ENCODE measurements around the gene WNT10A.

DNA sequence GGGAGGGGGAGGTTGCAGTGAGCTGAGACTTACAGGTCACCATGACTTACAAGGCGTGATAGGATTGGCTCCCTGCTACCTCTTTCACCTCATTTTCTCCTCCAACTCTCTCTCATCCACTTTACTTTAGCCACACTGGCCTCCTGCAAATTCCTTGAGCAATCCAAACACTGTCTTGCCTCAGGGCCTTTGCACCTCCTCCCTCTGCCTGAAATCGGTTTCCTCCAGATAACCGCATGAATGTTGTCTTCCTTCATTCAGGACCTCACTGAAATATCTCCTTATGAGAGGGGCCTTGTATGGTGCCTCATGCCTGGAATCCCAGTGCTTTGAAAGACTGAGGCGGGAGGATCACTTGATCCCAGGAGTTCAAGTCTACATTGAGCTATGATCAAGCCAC is 21.8 kb downstream of the WNT10A start:
- TF ChIP-seq, protein P1, sequence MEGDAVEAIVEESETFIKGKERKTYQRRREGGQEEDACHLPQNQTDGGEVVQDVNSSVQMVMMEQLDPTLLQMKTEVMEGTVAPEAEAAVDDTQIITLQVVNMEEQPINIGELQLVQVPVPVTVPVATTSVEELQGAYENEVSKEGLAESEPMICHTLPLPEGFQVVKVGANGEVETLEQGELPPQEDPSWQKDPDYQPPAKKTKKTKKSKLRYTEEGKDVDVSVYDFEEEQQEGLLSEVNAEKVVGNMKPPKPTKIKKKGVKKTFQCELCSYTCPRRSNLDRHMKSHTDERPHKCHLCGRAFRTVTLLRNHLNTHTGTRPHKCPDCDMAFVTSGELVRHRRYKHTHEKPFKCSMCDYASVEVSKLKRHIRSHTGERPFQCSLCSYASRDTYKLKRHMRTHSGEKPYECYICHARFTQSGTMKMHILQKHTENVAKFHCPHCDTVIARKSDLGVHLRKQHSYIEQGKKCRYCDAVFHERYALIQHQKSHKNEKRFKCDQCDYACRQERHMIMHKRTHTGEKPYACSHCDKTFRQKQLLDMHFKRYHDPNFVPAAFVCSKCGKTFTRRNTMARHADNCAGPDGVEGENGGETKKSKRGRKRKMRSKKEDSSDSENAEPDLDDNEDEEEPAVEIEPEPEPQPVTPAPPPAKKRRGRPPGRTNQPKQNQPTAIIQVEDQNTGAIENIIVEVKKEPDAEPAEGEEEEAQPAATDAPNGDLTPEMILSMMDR (IDR thresholded peaks at IDR 0.05): no peak
- no peak for TF ChIP-seq POLR2A (IDR thresholded peaks at IDR 0.05)
